Neuronal stem cell (in vitro differentiated cells): ENCODE data around the gene PSENEN.

ENCODE experiments used
- DNase-seq: peaks from one replicate; pipeline ENCODE4 v3.0.0-alpha.2; 2013; ENCODE audit warnings: low spot score
- H2AFZ ChIP-seq: one replicate; pipeline ENCODE4 v1.6.1; 2013; ENCODE audit warnings: mild to moderate bottlenecking, low read length, inconsistent platforms
- H2AK5ac ChIP-seq: 2 replicates; pipeline ENCODE4 v1.6.1; 2013; ENCODE audit warnings: low read depth, mild to moderate bottlenecking, inconsistent platforms, low read length, moderate library complexity, mixed read lengths
- H2BK120ac ChIP-seq: 2 replicates; pipeline ENCODE4 v1.6.1; 2013; ENCODE audit warnings: low read depth, mild to moderate bottlenecking, inconsistent platforms, low read length, moderate library complexity, mixed read lengths
- H2BK12ac ChIP-seq: one replicate; pipeline ENCODE4 v1.6.1; 2013; ENCODE audit warnings: low read length, inconsistent platforms
- H2BK15ac ChIP-seq: 2 replicates; pipeline ENCODE4 v1.6.1; 2013; ENCODE audit warnings: mild to moderate bottlenecking, low read length, inconsistent platforms, mixed read lengths
- H2BK5ac ChIP-seq: one replicate; pipeline ENCODE4 v1.6.1; 2013; ENCODE audit warnings: inconsistent platforms, mild to moderate bottlenecking, low read length, moderate library complexity
- H3K14ac ChIP-seq: one replicate; pipeline ENCODE4 v1.6.1; 2013; ENCODE audit warnings: low read length, inconsistent platforms
- H3K18ac ChIP-seq: 2 replicates; pipeline ENCODE4 v1.6.1; 2013; ENCODE audit warnings: low read length, inconsistent platforms
- H3K23ac ChIP-seq: 2 replicates; pipeline ENCODE4 v1.6.1; 2013; ENCODE audit warnings: low read depth, mild to moderate bottlenecking, mixed read lengths, low read length, inconsistent platforms; ENCODE audit not compliant: poor library complexity
- H3K27ac ChIP-seq: replicated peaks from 3 replicates; pipeline ENCODE4 v1.5.1; 2013; ENCODE audit warnings: low read length, inconsistent platforms
- H3K27me3 ChIP-seq, 3 experiments: 2 replicates each; pipeline ENCODE4 v1.6.1; 2013; ENCODE audit warnings: low read length in 3 of 3, mild to moderate bottlenecking in 2 of 3, inconsistent platforms in 1 of 3, low read depth in 1 of 3, mixed read lengths in 1 of 3, moderate library complexity in 1 of 3; ENCODE audit not compliant: control insufficient read depth in 3 of 3, insufficient read depth in 3 of 3
- H3K36me3 ChIP-seq, 2 donors: replicated peaks in 1 of 2; 2 replicates each; pipeline ENCODE4 v1.6.1; 2013; ENCODE audit warnings: low read length in 2 of 2; ENCODE audit not compliant: control insufficient read depth in 2 of 2, insufficient read depth in 2 of 2
- H3K4ac ChIP-seq: 2 replicates; pipeline ENCODE4 v1.6.1; 2013; ENCODE audit warnings: inconsistent platforms, mild to moderate bottlenecking, low read length, moderate library complexity
- H3K4me1 ChIP-seq, 2 donors: 1 replicate in 1 of 2; 2 replicates in 1 of 2; pipeline ENCODE4 v1.6.1; 2013; ENCODE audit warnings: low read length in 2 of 2, low read depth in 1 of 2; ENCODE audit not compliant: control insufficient read depth in 2 of 2, insufficient read depth in 1 of 2
- H3K4me2 ChIP-seq: one replicate; pipeline ENCODE4 v1.6.1; 2013; ENCODE audit warnings: mild to moderate bottlenecking, low read length, inconsistent platforms; ENCODE audit not compliant: insufficient read depth, poor library complexity, severe bottlenecking
- H3K4me3 ChIP-seq, 2 donors: 2 replicates each; pipeline ENCODE4 v1.5.1; 2013; ENCODE audit warnings: low read length in 2 of 2, mild to moderate bottlenecking in 2 of 2, inconsistent platforms in 1 of 2, moderate library complexity in 1 of 2
- H3K79me1 ChIP-seq: one replicate; pipeline ENCODE4 v1.6.1; 2013; ENCODE audit warnings: low read depth, mild to moderate bottlenecking, inconsistent platforms, low read length, moderate library complexity
- H3K9ac ChIP-seq: one replicate; pipeline ENCODE4 v1.6.1; 2013; ENCODE audit warnings: mild to moderate bottlenecking, low read depth, low read length, inconsistent platforms; ENCODE audit not compliant: poor library complexity
- H3K9me3 ChIP-seq, 2 donors: replicated peaks in 1 of 2; 2 replicates each; pipeline versions ENCODE3 to v1.6.1; 2013; ENCODE audit warnings: low read length in 2 of 2, mild to moderate bottlenecking in 2 of 2, inconsistent platforms in 1 of 2, low read depth in 1 of 2, mixed read lengths in 1 of 2, moderate library complexity in 1 of 2; ENCODE audit not compliant: control insufficient read depth in 2 of 2, insufficient read depth in 1 of 2
- H4K8ac ChIP-seq: one replicate; pipeline ENCODE4 v1.6.1; 2013; ENCODE audit warnings: low read depth, mild to moderate bottlenecking, inconsistent platforms, low read length, moderate library complexity
- H4K91ac ChIP-seq: one replicate; pipeline ENCODE4 v1.6.1; 2013; ENCODE audit warnings: low read length, low read depth, mild to moderate bottlenecking, inconsistent platforms; ENCODE audit not compliant: poor library complexity
- WGBS, 2 donors: extraction: QIAGEN DNeasy Blood & Tissue Kit; methylation state at CpG; one replicate each; pipeline ENCODE4 v1.1.7; 2013; ENCODE audit warnings: missing lambda C conversion rate in 2 of 2, mixed read lengths in 1 of 2; ENCODE audit not compliant: insufficient read length in 2 of 2, insufficient replicate concordance in 1 of 2; ENCODE audit errors: extremely low coverage in 2 of 2; 5-methylcytosine and 5-hydroxymethylcytosine counted together

Gene PSENEN

GRCh38 chr19:35727956-35728706 lies 17.3 kb upstream of the PSENEN start:
- Histone ChIP-seq H2BK120ac (no peak overlapping the region), H3K4me2 (no peak overlapping the region), H3K4me3 (no peak overlapping the region), H3K27ac (no peak overlapping the region), H3K27me3 (no peaks in the 10 kb centered on the region), H2BK15ac (no peak overlapping the region), H3K4ac (no peak overlapping the region), H3K79me1 (peaks cover 11% of the 10 kb centered on the region), H3K36me3 (peaks cover 82 to 97% of the 10 kb centered on the region in 2 donors), H2BK12ac (no peak overlapping the region), H4K91ac (no peak overlapping the region), H3K9me3 (no peaks in the 10 kb centered on the region), H3K14ac (no peak overlapping the region), H2BK5ac (no peak overlapping the region), H4K8ac (no peak overlapping the region), H3K23ac (no peak overlapping the region), H3K18ac (no peak overlapping the region), H3K4me1 (no peaks in the 10 kb centered on the region), H3K9ac (no peak overlapping the region), H2AFZ (no peak overlapping the region), H2AK5ac (no peak overlapping the region)
- no CpG with 5 or more reads among the region's 19 CpGs for WGBS, 2 donors
- DNase-seq, result no peak

GRCh38 chr19:35729021-35729420 lies 16.4 kb upstream of the PSENEN start:
- Histone ChIP-seq H3K9ac (peak overlapping the region; percentile 21), H3K36me3 (peaks cover 80 to 96% of the 10 kb centered on the region in 2 donors), H3K4me3 (no peak overlapping the region), H2BK120ac (no peak overlapping the region), H3K23ac (no peak overlapping the region), H3K27ac (no peak overlapping the region), H3K4ac (no peak overlapping the region), H3K18ac (no peak overlapping the region), H2BK5ac (no peak overlapping the region), H3K27me3 (no peaks in the 10 kb centered on the region), H2AK5ac (no peak overlapping the region), H2BK15ac (no peak overlapping the region), H3K9me3 (no peaks in the 10 kb centered on the region), H3K4me1 (no peaks in the 10 kb centered on the region), H2BK12ac (no peak overlapping the region), H4K91ac (no peak overlapping the region), H3K79me1 (peaks cover 11% of the 10 kb centered on the region), H3K14ac (no peak overlapping the region), H3K4me2 (no peak overlapping the region), H4K8ac (peak overlapping the region; percentile 82), H2AFZ (no peak overlapping the region)
- no CpG with 5 or more reads among the region's 18 CpGs for WGBS, 2 donors
- DNase-seq, result no peak

- no peak overlapping the region for H2BK15ac ChIP-seq
- DNase-seq, result no peak
- H4K8ac ChIP-seq, result peak overlapping the region; percentile 17
- H3K23ac ChIP-seq, result no peak overlapping the region
- no peak overlapping the region for H4K91ac ChIP-seq
- no peak overlapping the region for H2AFZ ChIP-seq
- H3K79me1 ChIP-seq, result peaks cover 14% of the 10 kb centered on the region
- no peak overlapping the region for H2AK5ac ChIP-seq
- H3K14ac ChIP-seq, result no peak overlapping the region
- H3K36me3 ChIP-seq, result peaks cover 79 to 96% of the 10 kb centered on the region in 2 donors
- no peak overlapping the region for H3K18ac ChIP-seq
- no peak overlapping the region for H3K4me3 ChIP-seq
- no peak overlapping the region for H3K9ac ChIP-seq
- no peak overlapping the region for H3K27ac ChIP-seq
- H3K27me3 ChIP-seq, result no peaks in the 10 kb centered on the region
- H3K4ac ChIP-seq, result no peak overlapping the region
- H3K4me2 ChIP-seq, result no peak overlapping the region
- no peaks in the 10 kb centered on the region for H3K9me3 ChIP-seq
- H3K4me1 ChIP-seq, result no peaks in the 10 kb centered on the region
- H2BK12ac ChIP-seq, result no peak overlapping the region
- no CpG with 5 or more reads among the region's 11 CpGs for WGBS, 2 donors
- no peak overlapping the region for H2BK120ac ChIP-seq
- no peak overlapping the region for H2BK5ac ChIP-seq
Measured at GRCh38 chr19:35729763-35730162, 15.7 kb upstream of the PSENEN start.

GRCh38 chr19:35730326-35730725 lies 15.1 kb upstream of the PSENEN start:
- H3K36me3 ChIP-seq, result peaks cover 77 to 96% of the 10 kb centered on the region in 2 donors

More at GRCh38 chr19:35730326-35730725, 15.1 kb upstream of the PSENEN start:
- Histone ChIP-seq H3K27me3 (no peaks in the 10 kb centered on the region), H3K9ac (no peak overlapping the region), H3K23ac (peak overlapping the region; percentile 55), H3K79me1 (peaks cover 14% of the 10 kb centered on the region), H2AFZ (no peak overlapping the region), H3K4me2 (no peak overlapping the region), H2AK5ac (no peak overlapping the region), H2BK12ac (no peak overlapping the region), H3K4me3 (no peak overlapping the region), H4K91ac (no peak overlapping the region), H2BK15ac (no peak overlapping the region), H3K27ac (no peak overlapping the region), H2BK120ac (no peak overlapping the region), H3K9me3 (no peaks in the 10 kb centered on the region), H3K18ac (no peak overlapping the region), H3K4me1 (no peaks in the 10 kb centered on the region), H4K8ac (no peak overlapping the region), H2BK5ac (no peak overlapping the region), H3K4ac (no peak overlapping the region), H3K14ac (no peak overlapping the region)
- WGBS, 2 donors, result no CpG with 5 or more reads among the region's 18 CpGs
- no peak for DNase-seq
